Activated B cell treated with CpG ODN at 0.5 μM for 24 hours (primary cell): Measurements from ENCODE around the gene VTCN1. TPM values are rescaled to one million over a fixed set of nuclear protein-coding genes. Genes with fewer than 3 reads are reported as not detected.

ENCODE experiments used
- ATAC-seq: fragments of 200-7000 bp; cut with Tn5 transposase; one replicate; pipeline ENCODE4 v1.10.0; 2021; ENCODE audit warnings: low read depth, mild to moderate bottlenecking, moderate library complexity
- CTCF ChIA-PET: fragments of 350-600 bp; sonication (Branson Sonifier 250); formaldehyde crosslinking; loops from one replicate; lab custom pipeline; 2021; ENCODE audit warnings: antibody characterized with exemption; lab: Charles Lee
- POLR2A ChIA-PET: fragments of 350-600 bp; sonication (Branson Sonifier 250); formaldehyde crosslinking; loops from one replicate; lab custom pipeline; 2021; ENCODE audit warnings: antibody characterized with exemption; lab: Charles Lee
- DNase-seq: peaks from one replicate; pipeline ENCODE4 v3.0.0; 2022
- H3K27ac Mint-ChIP-seq: one replicate; pipeline ENCODE4 v1.8.0; 2020; ENCODE audit warnings: mixed read lengths
- H3K27me3 Mint-ChIP-seq: one replicate; pipeline ENCODE4 v1.8.0; 2021; ENCODE audit warnings: mixed read lengths
- H3K36me3 Mint-ChIP-seq: one replicate; pipeline ENCODE4 v1.8.0; 2021; ENCODE audit warnings: low read depth, mixed read lengths
- H3K4me1 Mint-ChIP-seq: one replicate; pipeline ENCODE4 v1.8.0; 2021; ENCODE audit warnings: mixed read lengths
- H3K4me3 Mint-ChIP-seq: one replicate; pipeline ENCODE4 v1.8.0; 2020; ENCODE audit warnings: mild to moderate bottlenecking, mixed read lengths
- H3K9me3 Mint-ChIP-seq: one replicate; pipeline ENCODE4 v1.8.0; 2020; ENCODE audit warnings: mixed read lengths
- CTCF ChIP-seq: fragments of 200-600 bp; IDR thresholded peaks from one replicate; pipeline ENCODE4 v1.8.0; 2022; ENCODE audit warnings: antibody characterized with exemption, mild to moderate bottlenecking
- intact Hi-C: fragments of 100-400 bp; cut with micrococcal nuclease; formaldehyde crosslinking; loops from one replicate; pipeline ENCODE4 v1.15.1; 2024
- total RNA-seq: library from RNA; stranded (reverse); gene quantifications from 2 replicates; pipeline ENCODE4 v1.2.3, GENCODE V29; 2022

Gene VTCN1
- total RNA-seq, 1 donor from 2014 or later, result not detected

GRCh38 chr1:117171900-117172511 is 38.7 kb downstream of the VTCN1 start:
- H3K4me3 Mint-ChIP-seq, result no peak overlapping the region
- CTCF ChIA-PET, result no interaction called here
- ATAC-seq, result no peak
- H3K9me3 Mint-ChIP-seq, result no peaks in the 10 kb centered on the region
- H3K36me3 Mint-ChIP-seq, result no peaks in the 10 kb centered on the region
- TF ChIP-seq CTCF, result no peak
- H3K4me1 Mint-ChIP-seq, result no peaks in the 10 kb centered on the region
- intact Hi-C loops, result no loop called here
- H3K27me3 Mint-ChIP-seq, result no peaks in the 10 kb centered on the region
- H3K27ac Mint-ChIP-seq, result no peak overlapping the region
- POLR2A ChIA-PET, result no interaction called here
- DNase-seq, result no peak

- POLR2A ChIA-PET, result no interaction called here
- Mint-ChIP-seq H3K9me3 (no peaks in the 10 kb centered on the region), H3K4me1 (no peaks in the 10 kb centered on the region), H3K4me3 (no peak overlapping the region), H3K27ac (no peak overlapping the region), H3K36me3 (no peaks in the 10 kb centered on the region), H3K27me3 (peaks cover 5% of the 10 kb centered on the region)
- TF ChIP-seq CTCF, result no peak
- ATAC-seq, result no peak
- CTCF ChIA-PET, result no interaction called here
- no peak for DNase-seq
- intact Hi-C loops, result no loop called here
Measured at GRCh38 chr1:117169871-117170596, 40.7 kb downstream of the VTCN1 start.

- DNase-seq (no peak), ATAC-seq (no peak)
- peaks cover 11% of the 10 kb centered on the region for H3K27me3 Mint-ChIP-seq
- POLR2A ChIA-PET, result no interaction called here
- no peaks in the 10 kb centered on the region for H3K4me1 Mint-ChIP-seq
- H3K9me3 Mint-ChIP-seq, result no peaks in the 10 kb centered on the region
- H3K27ac Mint-ChIP-seq, result no peak overlapping the region
- H3K36me3 Mint-ChIP-seq, result no peaks in the 10 kb centered on the region
- TF ChIP-seq CTCF, result no peak
- CTCF ChIA-PET, result no interaction called here
- H3K4me3 Mint-ChIP-seq, result no peak overlapping the region
- intact Hi-C loops, result no loop called here
Measured at GRCh38 chr1:117167402-117167801, 43.3 kb downstream of the VTCN1 start.

- no peak for DNase-seq
- CTCF ChIA-PET, result no interaction called here
- H3K36me3 Mint-ChIP-seq, result no peaks in the 10 kb centered on the region
- H3K9me3 Mint-ChIP-seq, result no peaks in the 10 kb centered on the region
- intact Hi-C loops, result no loop called here
- H3K27me3 Mint-ChIP-seq, result peaks cover 15% of the 10 kb centered on the region
- ATAC-seq, result no peak
- POLR2A ChIA-PET, result no interaction called here
- no peak for TF ChIP-seq CTCF
- H3K27ac Mint-ChIP-seq, result no peak overlapping the region
- no peak overlapping the region for H3K4me3 Mint-ChIP-seq
- no peaks in the 10 kb centered on the region for H3K4me1 Mint-ChIP-seq
Measured at GRCh38 chr1:117166076-117166475, 44.7 kb downstream of the VTCN1 start.

GRCh38 chr1:117164209-117164608 is 46.5 kb downstream of the VTCN1 start:
- CTCF ChIA-PET, result interaction anchor here (1.4 kb wide), 1 partner anchor 35 kb away, joined by 3 read pairs; no protein-coding TSS in a partner anchor
- TF ChIP-seq CTCF, result no peak
- no peak overlapping the region for H3K4me3 Mint-ChIP-seq
- ATAC-seq (no peak), DNase-seq (no peak)
- intact Hi-C loops, result no loop called here
- H3K4me1 Mint-ChIP-seq, result no peaks in the 10 kb centered on the region
- peaks cover 21% of the 10 kb centered on the region for H3K27me3 Mint-ChIP-seq
- no peaks in the 10 kb centered on the region for H3K9me3 Mint-ChIP-seq
- no peak overlapping the region for H3K27ac Mint-ChIP-seq
- H3K36me3 Mint-ChIP-seq, result no peaks in the 10 kb centered on the region
- POLR2A ChIA-PET, result no interaction called here
